GM19455 (cell line): ENCODE data around the gene HOXD10.
A peak's percentile ranks its signal among the peaks of the same experiment; 100 is the strongest.

Source experiments
- ATAC-seq: cut with Tn5 transposase; IDR thresholded peaks from one replicate; pipeline ENCODE4 v1.9.1; 2021; ENCODE audit not compliant: unreplicated experiment

The HOXD10 gene

GRCh38 chr2:176094349-176094748, 22.2 kb upstream of the HOXD10 start:
- ATAC-seq = no peak

GRCh38 chr2:176095421-176095820, 21.2 kb upstream of the HOXD10 start:
- no peak for ATAC-seq

GRCh38 chr2:176096243-176096985, 20.2 kb upstream of the HOXD10 start:
- no peak for ATAC-seq

- ATAC-seq = peak; percentile 90
These were observed 19.4 kb upstream of the HOXD10 start for GRCh38 chr2:176096986-176097819.

GRCh38 chr2:176097820-176098365, 18.7 kb upstream of the HOXD10 start:
- ATAC-seq = no peak

- no peak for ATAC-seq
These were observed 18.0 kb upstream of the HOXD10 start for GRCh38 chr2:176098366-176099158.

- no peak for ATAC-seq
These were observed 17.3 kb upstream of the HOXD10 start for GRCh38 chr2:176099159-176099727.

GRCh38 chr2:176099728-176100546, 16.6 kb upstream of the HOXD10 start, which contains the start of gene HOXD12:
TSS of gene HOXD12 (plus strand) at chr2:176099795. CDS start at chr2:176099802, 7 bp downstream.
- ATAC-seq = no peak

GRCh38 chr2:176100547-176101140, 15.9 kb upstream of the HOXD10 start:
- no peak for ATAC-seq

- ATAC-seq = no peak
These were observed 15.3 kb upstream of the HOXD10 start for GRCh38 chr2:176101216-176101830.

- no peak for ATAC-seq
These were observed 14.7 kb upstream of the HOXD10 start for GRCh38 chr2:176101842-176102241.

GRCh38 chr2:176102309-176102866, 14.2 kb upstream of the HOXD10 start:
- ATAC-seq = no peak

GRCh38 chr2:176103194-176103593, 13.4 kb upstream of the HOXD10 start:
- ATAC-seq = no peak

GRCh38 chr2:176103742-176104315, 12.7 kb upstream of the HOXD10 start:
- ATAC-seq = no peak

- ATAC-seq = no peak
These were observed 12.1 kb upstream of the HOXD10 start for GRCh38 chr2:176104316-176105077.

GRCh38 chr2:176105078-176105729, 11.4 kb upstream of the HOXD10 start:
- ATAC-seq = no peak
